Ishikawa (cell line): Measurements from ENCODE around the gene IL22RA2.

Source experiments
- CEBPB ChIP-seq: IDR thresholded peaks from 2 replicates; pipeline ENCODE4 v1.6.1; 2012
- EGR1 ChIP-seq: IDR thresholded peaks from 2 replicates; pipeline ENCODE4 v1.6.1; 2012
- FOXM1 ChIP-seq: IDR thresholded peaks from 2 replicates; pipeline ENCODE4 v1.6.1; 2012; ENCODE audit warnings: low read depth, borderline replicate concordance
- MAX ChIP-seq: IDR thresholded peaks from 2 replicates; pipeline ENCODE4 v1.6.1; 2012
- RAD21 ChIP-seq: IDR thresholded peaks from 2 replicates; pipeline ENCODE4 v1.6.1; 2012; ENCODE audit warnings: low read depth
- REST ChIP-seq: IDR thresholded peaks from 2 replicates; pipeline ENCODE4 v1.6.1; 2012; ENCODE audit warnings: low read depth, mild to moderate bottlenecking
- TEAD4 ChIP-seq: IDR thresholded peaks from 2 replicates; pipeline ENCODE4 v1.6.1; 2012
- ZBTB7A ChIP-seq: IDR thresholded peaks from 2 replicates; pipeline ENCODE4 v1.6.1; 2012; ENCODE audit warnings: low read depth

GRCh38 chr6:137192821-137193220 is 19.4 kb upstream of the IL22RA2 start:
- TF ChIP-seq EGR1, result no peak
- TF ChIP-seq CEBPB, result no peak
- TF ChIP-seq REST, result no peak
- TF ChIP-seq RAD21, result no peak
- TF ChIP-seq ZBTB7A, result no peak
- TF ChIP-seq MAX, result no peak
- TF ChIP-seq TEAD4, result no peak
- no peak for TF ChIP-seq FOXM1
